Measurements from ENCODE around the gene TEAD1. TPM values are rescaled to one million over a fixed set of nuclear protein-coding genes. Genes with fewer than 3 reads are reported as not detected.
A peak's percentile ranks its signal among the peaks of the same experiment; 100 is the strongest.

TEAD1 gene
- total RNA-seq, 4 donors from 2014 or later = 46.1 to 175 (median 126) TPM

DNA sequence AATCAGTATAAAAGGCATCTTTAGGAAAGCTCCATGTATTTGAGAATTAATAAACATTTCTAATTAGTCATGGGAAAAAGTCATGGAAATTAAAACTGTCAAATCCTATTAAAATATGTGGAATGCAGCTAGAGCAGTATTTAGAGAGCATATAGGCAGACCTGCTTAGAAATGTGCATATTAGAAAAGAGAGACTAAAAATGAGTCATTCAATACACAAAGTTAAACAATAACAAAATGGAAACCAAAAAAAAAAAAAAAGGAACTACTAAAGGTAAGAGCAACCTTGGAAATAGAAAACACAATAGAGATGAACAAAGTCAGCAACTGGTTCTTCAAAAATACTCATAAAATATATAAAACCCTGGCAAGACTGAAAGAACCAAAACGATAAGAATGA lies 275.2 kb downstream of the TEAD1 start:
- H3K9me3 ChIP-seq = peaks cover 0 to 13% (median 0%) of the 10 kb centered on the region in 3 donors
- H3K27ac ChIP-seq = no peak overlapping the region
- no peak overlapping the region for H3K4me3 ChIP-seq
- DNase-seq = no peak
- intact Hi-C loops (cut with DNase I; ENCODE audit: low total_unique reads) (no loop called here), in situ Hi-C loops (cut with MboI; ENCODE audit: low sequenced_read_pairs in 4 of 4) (no loop called here)
- H3K4me1 ChIP-seq = no peaks in the 10 kb centered on the region
- no peaks in the 10 kb centered on the region for H3K36me3 ChIP-seq
- TF ChIP-seq POLR2A (IDR thresholded peaks at IDR 0.05) = no peak
- TF ChIP-seq, protein P1, sequence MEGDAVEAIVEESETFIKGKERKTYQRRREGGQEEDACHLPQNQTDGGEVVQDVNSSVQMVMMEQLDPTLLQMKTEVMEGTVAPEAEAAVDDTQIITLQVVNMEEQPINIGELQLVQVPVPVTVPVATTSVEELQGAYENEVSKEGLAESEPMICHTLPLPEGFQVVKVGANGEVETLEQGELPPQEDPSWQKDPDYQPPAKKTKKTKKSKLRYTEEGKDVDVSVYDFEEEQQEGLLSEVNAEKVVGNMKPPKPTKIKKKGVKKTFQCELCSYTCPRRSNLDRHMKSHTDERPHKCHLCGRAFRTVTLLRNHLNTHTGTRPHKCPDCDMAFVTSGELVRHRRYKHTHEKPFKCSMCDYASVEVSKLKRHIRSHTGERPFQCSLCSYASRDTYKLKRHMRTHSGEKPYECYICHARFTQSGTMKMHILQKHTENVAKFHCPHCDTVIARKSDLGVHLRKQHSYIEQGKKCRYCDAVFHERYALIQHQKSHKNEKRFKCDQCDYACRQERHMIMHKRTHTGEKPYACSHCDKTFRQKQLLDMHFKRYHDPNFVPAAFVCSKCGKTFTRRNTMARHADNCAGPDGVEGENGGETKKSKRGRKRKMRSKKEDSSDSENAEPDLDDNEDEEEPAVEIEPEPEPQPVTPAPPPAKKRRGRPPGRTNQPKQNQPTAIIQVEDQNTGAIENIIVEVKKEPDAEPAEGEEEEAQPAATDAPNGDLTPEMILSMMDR (IDR thresholded peaks at IDR 0.05 in 4 of 5, conservative IDR thresholded peaks at IDR 0.05 in 1 of 5) = no peak
- no peaks in the 10 kb centered on the region for H3K27me3 ChIP-seq
- no peak for ATAC-seq

- Histone ChIP-seq H3K4me1 (no peaks in the 10 kb centered on the region), H3K27ac (no peak overlapping the region), H3K9me3 (peaks cover 0 to 13% (median 0%) of the 10 kb centered on the region in 3 donors), H3K4me3 (no peak overlapping the region), H3K36me3 (no peaks in the 10 kb centered on the region), H3K27me3 (no peaks in the 10 kb centered on the region)
- TF ChIP-seq, protein P1 (IDR thresholded peaks at IDR 0.05 in 4 of 5, conservative IDR thresholded peaks at IDR 0.05 in 1 of 5) = no peak
- no peak for TF ChIP-seq POLR2A (IDR thresholded peaks at IDR 0.05)
- peak in 1 of 2 donors; percentile 41 for ATAC-seq
- no peak for DNase-seq
- intact Hi-C loops (cut with DNase I; ENCODE audit: low total_unique reads) (no loop called here), in situ Hi-C loops (cut with MboI; ENCODE audit: low sequenced_read_pairs in 4 of 4) (loop anchor here (25.0 kb wide), 2 partner anchors 237 to 387 kb away; no protein-coding TSS in a partner anchor)
Measured at GRCh38 chr11:12950670-12951069, 276.4 kb downstream of the TEAD1 start.

DNA sequence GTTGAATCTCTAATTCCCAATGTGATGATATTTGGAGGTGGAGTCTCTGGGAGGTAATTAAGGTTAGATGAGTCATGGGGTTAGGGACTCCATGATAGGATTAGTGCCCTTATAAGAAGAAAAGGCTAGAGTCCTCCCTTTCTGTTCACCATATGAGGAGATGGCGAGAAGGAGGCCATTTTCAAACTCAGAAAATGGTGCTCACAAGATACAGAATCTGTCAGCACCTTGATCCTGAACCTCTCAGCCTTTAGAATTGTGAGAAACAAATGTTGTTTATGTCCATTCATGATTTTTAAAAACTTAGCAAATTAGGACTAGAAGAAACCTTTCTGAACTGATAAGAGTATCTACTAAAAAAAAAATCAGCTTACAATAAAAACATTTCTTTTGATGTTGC lies 277.2 kb downstream of the TEAD1 start:
- Histone ChIP-seq H3K27me3 (no peaks in the 10 kb centered on the region), H3K4me3 (no peak overlapping the region), H3K9me3 (peaks cover 0 to 13% (median 0%) of the 10 kb centered on the region in 3 donors), H3K36me3 (no peaks in the 10 kb centered on the region), H3K4me1 (no peaks in the 10 kb centered on the region), H3K27ac (no peak overlapping the region)
- in situ Hi-C loops (cut with MboI; ENCODE audit: low sequenced_read_pairs in 4 of 4) = loop anchor here (25.0 kb wide), 2 partner anchors 236 to 386 kb away; no protein-coding TSS in a partner anchor
- TF ChIP-seq POLR2A (IDR thresholded peaks at IDR 0.05) = no peak
- TF ChIP-seq, protein P1 (IDR thresholded peaks at IDR 0.05 in 4 of 5, conservative IDR thresholded peaks at IDR 0.05 in 1 of 5) = no peak
- no peak for DNase-seq
- intact Hi-C loops (cut with DNase I; ENCODE audit: low total_unique reads) = no loop called here
- ATAC-seq = no peak

- TF ChIP-seq, protein P1 (IDR thresholded peaks at IDR 0.05 in 4 of 5, conservative IDR thresholded peaks at IDR 0.05 in 1 of 5) = no peak
- TF ChIP-seq POLR2A (IDR thresholded peaks at IDR 0.05) = no peak
- Histone ChIP-seq H3K27ac (no peak overlapping the region), H3K27me3 (no peaks in the 10 kb centered on the region), H3K4me1 (no peaks in the 10 kb centered on the region), H3K4me3 (no peak overlapping the region), H3K36me3 (no peaks in the 10 kb centered on the region), H3K9me3 (peaks cover 0 to 13% (median 0%) of the 10 kb centered on the region in 3 donors)
- DNase-seq (no peak), ATAC-seq (no peak)
- intact Hi-C loops (cut with DNase I; ENCODE audit: low total_unique reads) (no loop called here), in situ Hi-C loops (cut with MboI; ENCODE audit: low sequenced_read_pairs in 4 of 4) (loop anchor here (25.0 kb wide), 2 partner anchors 235 to 385 kb away; no protein-coding TSS in a partner anchor)
Measured at GRCh38 chr11:12952094-12952493, 277.9 kb downstream of the TEAD1 start.

GRCh38 chr11:12958986-12959385 lies 284.8 kb downstream of the TEAD1 start:
- H3K4me3 ChIP-seq = no peak overlapping the region
- H3K4me1 ChIP-seq = no peaks in the 10 kb centered on the region
- no peak for TF ChIP-seq POLR2A (IDR thresholded peaks at IDR 0.05)
- TF ChIP-seq, protein P1 (IDR thresholded peaks at IDR 0.05 in 4 of 5, conservative IDR thresholded peaks at IDR 0.05 in 1 of 5) = no peak
- no peak for ATAC-seq
- H3K27ac ChIP-seq = no peak overlapping the region
- in situ Hi-C loops (cut with MboI; ENCODE audit: low sequenced_read_pairs in 4 of 4) (loop anchor here (25.0 kb wide), 2 partner anchors 228 to 378 kb away; no protein-coding TSS in a partner anchor), intact Hi-C loops (cut with DNase I; ENCODE audit: low total_unique reads) (no loop called here)
- H3K27me3 ChIP-seq = no peaks in the 10 kb centered on the region
- H3K36me3 ChIP-seq = no peaks in the 10 kb centered on the region
- no peaks in the 10 kb centered on the region for H3K9me3 ChIP-seq
- no peak for DNase-seq

All from gastrocnemius medialis (tissue), 4 donors.